IMR-90 (cell line): Measurements from ENCODE around the gene DMD. TPM values are rescaled to one million over a fixed set of nuclear protein-coding genes. Genes with fewer than 3 reads are reported as not detected.
A peak's percentile ranks its signal among the peaks of the same experiment; 100 is the strongest.

Source experiments
- ATAC-seq: fragments of 200-7000 bp; cut with Tn5 transposase; 2 replicates; pipeline ENCODE4 v1.9.1; 2020; ENCODE audit warnings: low read depth, mild to moderate bottlenecking, moderate library complexity
- BruUV-seq: library from RNA; stranded (reverse); fragments of 400-500 nt; replicated peaks from 2 replicates; lab custom pipeline; 2021; lab: Mats Ljungman, UMichigan
- CTCF ChIA-PET: fragments of 300-600 bp; formaldehyde crosslinking; extraction: SDS; loops from one replicate; lab custom pipeline; 2021; ENCODE audit warnings: antibody characterized with exemption; lab: Yijun Ruan, JAX
- POLR2A ChIA-PET: fragments of 300-600 bp; sonication (Branson Sonifier 250); formaldehyde crosslinking; loops from one replicate; lab custom pipeline; 2022; ENCODE audit warnings: antibody characterized with exemption; ENCODE audit not compliant: unreplicated experiment; lab: Charles Lee
- DNase-seq: peaks from one replicate; pipeline ENCODE4 v3.0.0; 2013
- H2AFZ ChIP-seq: replicated peaks from 2 replicates; pipeline ENCODE3; 2013; ENCODE audit warnings: low read length, mild to moderate bottlenecking; ENCODE audit not compliant: poor library complexity
- H2AK5ac ChIP-seq: 2 replicates; pipeline ENCODE4 v1.6.1; 2013; ENCODE audit warnings: low read depth, low read length, inconsistent platforms
- H2AK9ac ChIP-seq: replicated peaks from 2 replicates; pipeline ENCODE3; 2013; ENCODE audit warnings: mild to moderate bottlenecking, low read depth, low read length, moderate library complexity; ENCODE audit not compliant: poor library complexity
- H2BK120ac ChIP-seq: 2 replicates; pipeline ENCODE4 v1.6.1; 2013; ENCODE audit warnings: low read depth, low read length, inconsistent platforms
- H2BK15ac ChIP-seq: 3 replicates; pipeline ENCODE4 v1.6.1; 2013; ENCODE audit warnings: low read depth, low read length, inconsistent platforms
- H2BK20ac ChIP-seq: 2 replicates; pipeline ENCODE4 v1.6.1; 2013; ENCODE audit warnings: low read depth, mild to moderate bottlenecking, inconsistent platforms, low read length, moderate library complexity
- H2BK5ac ChIP-seq: 2 replicates; pipeline ENCODE4 v1.6.1; 2013; ENCODE audit warnings: mild to moderate bottlenecking, low read depth, low read length, inconsistent platforms; ENCODE audit not compliant: poor library complexity, severe bottlenecking
- H3K14ac ChIP-seq: replicated peaks from 2 replicates; pipeline ENCODE4 v1.6.1; 2013; ENCODE audit warnings: low read depth, low read length, inconsistent platforms
- H3K18ac ChIP-seq: 2 replicates; pipeline ENCODE4 v1.6.1; 2013; ENCODE audit warnings: low read depth, low read length, control low read depth
- H3K23ac ChIP-seq: 2 replicates; pipeline ENCODE4 v1.6.1; 2013; ENCODE audit warnings: low read depth, low read length, inconsistent platforms
- H3K27ac ChIP-seq: 2 replicates; pipeline ENCODE4 v1.5.1; 2013; ENCODE audit warnings: mild to moderate bottlenecking, control low read depth, low read length; ENCODE audit not compliant: insufficient read depth
- H3K27me3 ChIP-seq: 2 replicates; pipeline ENCODE4 v1.6.1; 2013; ENCODE audit warnings: low read length; ENCODE audit not compliant: control insufficient read depth, insufficient read depth
- H3K36me3 ChIP-seq: 2 replicates; pipeline ENCODE4 v1.6.1; 2013; ENCODE audit warnings: low read length, mixed read lengths; ENCODE audit not compliant: control insufficient read depth, insufficient read depth
- H3K4ac ChIP-seq: 2 replicates; pipeline ENCODE4 v1.6.1; 2013; ENCODE audit warnings: low read depth, low read length, inconsistent platforms
- H3K4me1 ChIP-seq: 2 replicates; pipeline ENCODE4 v1.6.1; 2013; ENCODE audit warnings: low read length, mixed read lengths; ENCODE audit not compliant: control insufficient read depth, insufficient read depth
- H3K4me2 ChIP-seq: 2 replicates; pipeline ENCODE4 v1.6.1; 2013; ENCODE audit warnings: low read depth, mild to moderate bottlenecking, control low read depth, low read length, moderate library complexity
- H3K4me3 ChIP-seq: 2 replicates; pipeline ENCODE4 v1.5.1; 2013; ENCODE audit warnings: low read depth, mild to moderate bottlenecking, control low read depth, low read length, moderate library complexity; ENCODE audit not compliant: insufficient read depth
- H3K56ac ChIP-seq: 2 replicates; pipeline ENCODE4 v1.6.1; 2013; ENCODE audit warnings: low read length, inconsistent platforms; ENCODE audit not compliant: insufficient read depth; ENCODE audit errors: extremely low read depth
- H3K79me1 ChIP-seq, 2 experiments: 2 replicates each; pipeline ENCODE4 v1.6.1; 2013; ENCODE audit warnings: low read length in 2 of 2, inconsistent platforms in 1 of 2, low read depth in 1 of 2
- H3K9ac ChIP-seq: 2 replicates; pipeline ENCODE4 v1.6.1; 2013; ENCODE audit warnings: low read depth, low read length, control low read depth
- H3K9me1 ChIP-seq: 2 replicates; pipeline ENCODE4 v1.6.1; 2013; ENCODE audit warnings: low read length, inconsistent platforms; ENCODE audit not compliant: insufficient read depth
- H3K9me3 ChIP-seq: 2 replicates; pipeline ENCODE4 v1.6.1; 2013; ENCODE audit warnings: low read length; ENCODE audit not compliant: control insufficient read depth, insufficient read depth
- H4K20me1 ChIP-seq: 2 replicates; pipeline ENCODE4 v1.6.1; 2013; ENCODE audit warnings: low read length, inconsistent platforms; ENCODE audit not compliant: insufficient read depth
- H4K5ac ChIP-seq: 2 replicates; pipeline ENCODE4 v1.6.1; 2013; ENCODE audit warnings: mild to moderate bottlenecking, low read depth, low read length, control low read depth
- H4K8ac ChIP-seq, 2 experiments: 2 replicates each; pipeline ENCODE4 v1.6.1; 2013; ENCODE audit warnings: low read depth in 2 of 2, low read length in 2 of 2, control low read depth in 1 of 2, inconsistent platforms in 1 of 2
- H4K91ac ChIP-seq: 2 replicates; pipeline ENCODE4 v1.6.1; 2013; ENCODE audit warnings: low read depth, low read length, inconsistent platforms; ENCODE audit not compliant: insufficient read depth
- CEBPB ChIP-seq: IDR thresholded peaks from 2 replicates; pipeline ENCODE4 v1.6.1; 2012; ENCODE audit warnings: low read depth, low read length, improper control_type of control experiment
- CHD1 ChIP-seq: IDR thresholded peaks from 2 replicates; pipeline ENCODE4 v1.6.1; 2012; ENCODE audit warnings: low read depth, low read length, improper control_type of control experiment
- MXI1 ChIP-seq: IDR thresholded peaks from 2 replicates; pipeline ENCODE4 v1.6.1; 2012; ENCODE audit warnings: low read depth, mild to moderate bottlenecking, low read length, moderate library complexity, borderline replicate concordance
- NFE2L2 ChIP-seq: fragments of 150-350 bp; IDR thresholded peaks from 2 replicates; pipeline ENCODE4 v1.6.1; 2016; ENCODE audit warnings: low read depth, mild to moderate bottlenecking, low read length
- RFX5 ChIP-seq: IDR thresholded peaks from 2 replicates; pipeline ENCODE4 v1.8.0; 2012; ENCODE audit warnings: low read depth, mild to moderate bottlenecking, low read length, moderate library complexity
- WGBS, 2 experiments: methylation state at CpG; one replicate each; pipeline versions ENCODE4 v1.1.5 to v1.1.7; 2013; ENCODE audit warnings: missing lambda C conversion rate in 2 of 2; ENCODE audit not compliant: insufficient read length in 1 of 2; ENCODE audit errors: extremely low coverage in 2 of 2; 5-methylcytosine and 5-hydroxymethylcytosine counted together
- dilution Hi-C: fragments of 300-500 bp; cut with HindIII; formaldehyde crosslinking; loops from one replicate; pipeline ENCODE4 v1.14.3; 2018; ENCODE audit warnings: low sequenced_read_pairs; ENCODE audit not compliant: unreplicated experiment
- in situ Hi-C: fragments of 300-500 bp; cut with MboI; formaldehyde crosslinking; loops from 3 replicates; pipeline ENCODE4 v1.14.3; 2019; ENCODE audit warnings: low sequenced_read_pairs, inconsistent platforms, mixed read lengths
- intact Hi-C: fragments of 100-400 bp; cut with micrococcal nuclease; formaldehyde crosslinking; loops from 2 replicates; pipeline ENCODE4 v1.10.0; 2022
- polyA plus RNA-seq, 3 experiments: library from polyadenylated mRNA; depleted of rRNA; stranded (reverse); fragments of >200 nt; gene quantifications; 2 replicates each; pipeline ENCODE4 v1.2.3, GENCODE V29; 2012; ENCODE audit warnings: low replicate concordance in 1 of 3
- total RNA-seq: library from RNA; depleted of rRNA; stranded (reverse); fragments of >200 nt; gene quantifications from 2 replicates; pipeline ENCODE4 v1.2.3, GENCODE V29; 2012
- TF ChIP-seq, protein P1 (sequence below): fragments of 150-350 bp; IDR thresholded peaks from 2 replicates; pipeline ENCODE4 v1.6.1; 2017; ENCODE audit warnings: mild to moderate bottlenecking, antibody characterized with exemption, low read length, low read depth

The DMD gene
- total and polyA plus RNA-seq, 2 of the 4 experiments (the other 2 are of a cell fraction): 6.6 to 11.8 TPM

DNA sequence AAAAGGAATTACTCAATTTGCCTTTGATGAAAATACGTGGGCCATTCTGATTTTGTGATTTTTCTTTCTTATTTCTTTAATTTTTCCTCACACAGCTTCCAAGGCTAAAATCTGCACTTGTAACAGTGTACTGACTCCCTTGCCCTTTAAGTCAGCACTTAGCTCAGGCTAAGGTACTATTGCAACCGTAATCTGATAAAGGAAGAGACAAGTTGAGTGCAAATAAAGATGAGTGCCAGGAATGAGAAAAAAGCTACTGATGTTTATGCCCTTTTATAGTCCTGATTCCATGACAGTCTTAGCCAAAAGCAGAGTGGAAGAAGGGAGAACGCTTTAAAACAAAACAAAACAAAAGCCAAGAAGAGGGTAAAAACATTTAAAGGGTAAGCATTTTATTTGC is 6.0 kb downstream of the DMD start:
- H3K9ac ChIP-seq: no peak overlapping the region

More for the DNA sequence above, 6.0 kb downstream of the DMD start:
- Histone ChIP-seq H3K9me1 (no peaks in the 10 kb centered on the region), H2BK120ac (no peak overlapping the region; the same call in 1 of the 2 replicates), H2BK5ac (peak overlapping the region; percentile 60), H2BK15ac (no peak overlapping the region), H3K36me3 (no peaks in the 10 kb centered on the region), H3K4me1 (no peaks in the 10 kb centered on the region), H3K23ac (no peak overlapping the region), H3K56ac (no peak overlapping the region), H3K27ac (0 out of 2 replicates have a peak overlapping the region, but pooled peaks have one; percentile 1), H3K9me3 (no peaks in the 10 kb centered on the region), H2AK5ac (no peak overlapping the region), H2AFZ (no peak overlapping the region), H3K79me1 (no peaks in the 10 kb centered on the region), H2AK9ac (no peak overlapping the region), H4K8ac (peak overlapping the region in 1 of 2 experiments; percentile 63; a peak in 2 of 4 replicates), H3K18ac (peak overlapping the region; percentile 56; the same call in 1 of the 2 replicates), H3K14ac (no peak overlapping the region), H2BK20ac (no peak overlapping the region), H3K4me2 (peak overlapping the region; percentile 76; the same call in 1 of the 2 replicates), H3K4ac (no peak overlapping the region), H4K5ac (no peak overlapping the region), H4K20me1 (no peaks in the 10 kb centered on the region; the same call in 1 of the 2 replicates), H3K4me3 (peak overlapping the region; percentile 30; the same call in 1 of the 2 replicates), H4K91ac (no peak overlapping the region), H3K27me3 (no peaks in the 10 kb centered on the region)
- TF ChIP-seq CEBPB: no peak
- no peak for TF ChIP-seq NFE2L2
- TF ChIP-seq CHD1: no peak
- TF ChIP-seq RFX5: no peak
- TF ChIP-seq, protein P1, sequence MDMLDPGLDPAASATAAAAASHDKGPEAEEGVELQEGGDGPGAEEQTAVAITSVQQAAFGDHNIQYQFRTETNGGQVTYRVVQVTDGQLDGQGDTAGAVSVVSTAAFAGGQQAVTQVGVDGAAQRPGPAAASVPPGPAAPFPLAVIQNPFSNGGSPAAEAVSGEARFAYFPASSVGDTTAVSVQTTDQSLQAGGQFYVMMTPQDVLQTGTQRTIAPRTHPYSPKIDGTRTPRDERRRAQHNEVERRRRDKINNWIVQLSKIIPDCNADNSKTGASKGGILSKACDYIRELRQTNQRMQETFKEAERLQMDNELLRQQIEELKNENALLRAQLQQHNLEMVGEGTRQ: no peak
- no peak for TF ChIP-seq MXI1
- DNase-seq: peak; percentile 5
- peak; percentile 63 for ATAC-seq
- dilution Hi-C loops: no loop called here
- intact Hi-C loops: no loop called here
- ChIA-PET POLR2A (no interaction called here), CTCF (no interaction called here)
- no TSS peak for BruUV-seq
- WGBS, 2 experiments: no CpG with 5 or more reads among the region's 3 CpGs
- in situ Hi-C loops: no loop called here
